ENCODE results near the gene CLCN4.

The CLCN4 gene

GRCh38 chrX:10246846-10247245 is 90.1 kb downstream of the CLCN4 start:
- no peak for DNase-seq

DNA sequence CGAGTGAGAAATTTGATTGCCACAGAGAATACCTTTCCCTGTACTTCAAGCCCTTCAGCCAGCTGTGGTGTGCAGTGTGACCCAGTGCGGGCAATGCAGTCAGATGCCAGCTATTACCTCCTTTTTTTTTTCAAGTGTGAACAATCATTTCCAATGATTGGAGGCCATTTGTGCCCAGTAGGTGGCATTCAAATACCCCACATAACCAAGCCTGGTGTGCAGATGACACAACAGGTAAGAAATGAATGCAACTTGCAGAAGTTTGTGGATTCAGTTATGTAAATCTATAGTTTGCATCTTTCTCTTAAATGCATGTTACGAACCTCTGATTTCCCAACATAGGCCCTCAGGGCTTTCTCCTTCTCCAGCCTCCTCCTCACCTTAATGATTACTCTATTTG is 98.0 kb downstream of the CLCN4 start:
- DNase-seq = no peak

- no peak for DNase-seq
Measured at GRCh38 chrX:10259716-10260115, 102.9 kb downstream of the CLCN4 start.

DNA sequence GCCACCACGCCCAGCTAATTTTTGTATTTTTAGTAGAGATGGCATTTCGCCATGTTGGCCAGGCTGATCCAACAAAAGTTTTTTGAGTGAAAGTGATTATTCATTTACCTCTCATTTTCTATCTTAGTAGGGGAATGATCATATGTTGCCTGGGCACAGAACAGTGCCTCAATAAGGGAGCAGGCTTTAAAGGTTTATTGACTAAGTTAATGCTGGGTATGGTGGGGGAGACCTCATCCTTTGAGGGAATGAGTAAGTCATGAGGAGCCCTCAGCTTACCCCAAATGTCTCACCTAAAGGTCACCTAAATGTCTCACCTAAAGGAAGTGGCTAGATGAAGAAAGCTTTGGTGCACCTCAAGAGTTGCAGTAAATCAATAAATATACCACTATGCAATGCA is 109.0 kb downstream of the CLCN4 start:
- no peak for DNase-seq

- DNase-seq = no peak
Measured at GRCh38 chrX:10278716-10279115, 121.9 kb downstream of the CLCN4 start.

GRCh38 chrX:10280071-10280470 is 123.3 kb downstream of the CLCN4 start:
- no peak for DNase-seq

GRCh38 chrX:10282490-10282889 is 125.7 kb downstream of the CLCN4 start:
- DNase-seq = no peak

- DNase-seq = no peak
Measured at GRCh38 chrX:10286195-10286594, 129.4 kb downstream of the CLCN4 start.

Data from right forelimb (tissue), 1 donor.